Esophagus squamous epithelium (tissue), 5 donors: ENCODE data around the gene TAPT1. TPM values are rescaled to one million over a fixed set of nuclear protein-coding genes. Genes with fewer than 3 reads are reported as not detected.

ENCODE experiments used
- DNase-seq: peaks from one replicate; lab custom pipeline; 2025; lab: John Stamatoyannopoulos, UW
- H3K27ac ChIP-seq, 4 donors: fragments of 200-600 bp; sonication (generic); one replicate each; pipeline ENCODE4 v1.5.1; 2016 to 2019; ENCODE audit warnings: mild to moderate bottlenecking in 1 of 4
- H3K27me3 ChIP-seq, 4 donors: fragments of 200-600 bp; sonication (generic); 1 replicate in 3 of 4; 2 replicates in 1 of 4; pipeline versions ENCODE4 v1.5.1 to v1.6.0; 2017 to 2021; ENCODE audit warnings: antibody characterized with exemption in 1 of 4
- H3K36me3 ChIP-seq, 3 donors: fragments of 200-600 bp; sonication (generic); one replicate each; pipeline ENCODE4 v1.5.1; 2016 to 2019
- H3K4me1 ChIP-seq, 3 donors: fragments of 200-600 bp; sonication (generic); one replicate each; pipeline ENCODE4 v1.5.1; 2017 to 2019
- H3K4me3 ChIP-seq, 4 donors: fragments of 200-600 bp; sonication (generic); 1 replicate in 3 of 4; 2 replicates in 1 of 4; pipeline ENCODE4 v1.5.1; 2016 to 2019; ENCODE audit warnings: mild to moderate bottlenecking in 2 of 4, moderate library complexity in 1 of 4
- H3K9me3 ChIP-seq, 3 donors: fragments of 200-600 bp; sonication (generic); one replicate each; pipeline ENCODE4 v1.5.1; 2016 to 2019
- POLR2A ChIP-seq, 4 donors: fragments of 450-650 bp; IDR thresholded peaks; one replicate each; pipeline ENCODE4 v1.6.1; 2017; ENCODE audit warnings: antibody characterized with exemption in 4 of 4, mild to moderate bottlenecking in 4 of 4, moderate library complexity in 3 of 4
- WGBS, 2 donors: methylation state at CpG; one replicate each; pipeline ENCODE4 v1.1.5; 2018; 5-methylcytosine and 5-hydroxymethylcytosine counted together
- intact Hi-C: fragments of 100-400 bp; cut with DNase I; formaldehyde crosslinking; loops from one replicate; pipeline ENCODE4 v1.15.0; 2022
- total RNA-seq, 4 donors: library from RNA; depleted of rRNA; stranded (reverse); fragments of >200 nt; gene quantifications; one replicate each; pipeline ENCODE4 v1.1.0, GENCODE V29; 2016
- TF ChIP-seq, protein P1 (sequence below), 6 experiments: fragments of 450-650 bp in 4 of 6; fragments of 200-600 bp in 2 of 6; sonication (generic) in 2 of 6; IDR thresholded peaks; one replicate each; pipeline ENCODE4 v1.5.1; 2016 to 2019; ENCODE audit warnings: antibody characterized with exemption in 6 of 6, mild to moderate bottlenecking in 4 of 6, moderate library complexity in 4 of 6
- donor health status: DM: yes; HTN: yes; CAD: no.

TAPT1 gene
- total RNA-seq, 4 donors from 2014 or later: 9.4 to 23.8 (median 16.9) TPM

DNA sequence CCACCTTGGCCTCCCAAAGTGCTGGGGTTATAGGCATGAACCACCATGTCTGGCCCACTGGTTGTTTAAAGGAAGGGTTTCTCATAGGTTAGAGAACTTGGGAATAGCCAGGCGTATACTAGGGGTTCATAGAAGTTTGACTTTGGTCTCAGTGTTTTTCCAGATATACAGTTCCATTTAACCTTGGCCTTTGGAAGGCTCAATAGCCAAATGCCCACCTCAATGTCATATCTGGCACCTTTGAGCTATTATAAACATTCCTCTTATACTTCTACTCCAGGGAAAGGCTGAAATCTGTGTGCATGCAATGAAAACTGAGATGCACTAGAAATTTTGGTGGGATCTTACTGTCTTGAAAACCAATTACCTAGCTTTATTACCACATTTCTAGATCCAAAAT lies 95.0 kb downstream of the TAPT1 start:
- 89 to 100% methylated on average over 1 of the region's 1 CpG for WGBS, 2 donors
- no peaks in the 10 kb centered on the region for H3K9me3 ChIP-seq

DNA sequence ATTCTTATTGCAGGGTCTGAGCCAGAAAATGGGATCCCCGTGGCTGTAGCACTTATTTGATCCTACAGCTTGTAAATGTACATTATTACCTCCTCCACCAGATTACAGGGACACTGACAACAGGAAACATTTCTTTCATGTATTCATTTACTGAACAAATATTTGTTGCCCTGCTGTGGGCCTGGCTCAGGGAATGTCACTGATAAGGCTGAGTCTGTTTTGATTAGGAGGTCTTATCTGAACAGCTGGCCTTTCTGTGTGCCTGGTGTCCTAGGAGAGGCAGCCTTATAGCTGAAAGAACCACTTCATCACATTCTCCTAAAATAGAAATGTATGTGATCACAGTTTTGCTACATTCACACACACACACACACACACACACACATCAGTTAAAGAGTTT lies 96.9 kb downstream of the TAPT1 start:
- Histone ChIP-seq H3K4me3 (no peak overlapping the region), H3K9me3 (no peaks in the 10 kb centered on the region), H3K27me3 (no peaks in the 10 kb centered on the region), H3K36me3 (no peaks in the 10 kb centered on the region), H3K4me1 (no peaks in the 10 kb centered on the region), H3K27ac (no peak overlapping the region)
- no peak for DNase-seq
- TF ChIP-seq, protein P1, sequence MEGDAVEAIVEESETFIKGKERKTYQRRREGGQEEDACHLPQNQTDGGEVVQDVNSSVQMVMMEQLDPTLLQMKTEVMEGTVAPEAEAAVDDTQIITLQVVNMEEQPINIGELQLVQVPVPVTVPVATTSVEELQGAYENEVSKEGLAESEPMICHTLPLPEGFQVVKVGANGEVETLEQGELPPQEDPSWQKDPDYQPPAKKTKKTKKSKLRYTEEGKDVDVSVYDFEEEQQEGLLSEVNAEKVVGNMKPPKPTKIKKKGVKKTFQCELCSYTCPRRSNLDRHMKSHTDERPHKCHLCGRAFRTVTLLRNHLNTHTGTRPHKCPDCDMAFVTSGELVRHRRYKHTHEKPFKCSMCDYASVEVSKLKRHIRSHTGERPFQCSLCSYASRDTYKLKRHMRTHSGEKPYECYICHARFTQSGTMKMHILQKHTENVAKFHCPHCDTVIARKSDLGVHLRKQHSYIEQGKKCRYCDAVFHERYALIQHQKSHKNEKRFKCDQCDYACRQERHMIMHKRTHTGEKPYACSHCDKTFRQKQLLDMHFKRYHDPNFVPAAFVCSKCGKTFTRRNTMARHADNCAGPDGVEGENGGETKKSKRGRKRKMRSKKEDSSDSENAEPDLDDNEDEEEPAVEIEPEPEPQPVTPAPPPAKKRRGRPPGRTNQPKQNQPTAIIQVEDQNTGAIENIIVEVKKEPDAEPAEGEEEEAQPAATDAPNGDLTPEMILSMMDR (IDR thresholded peaks at IDR 0.05): no peak
- TF ChIP-seq POLR2A (IDR thresholded peaks at IDR 0.05): no peak
- intact Hi-C loops: no loop called here
- 40 to 45% methylated on average over 1 of the region's 1 CpG for WGBS, 2 donors

More for the DNA sequence above, 95.0 kb downstream of the TAPT1 start:
- TF ChIP-seq, protein P1 (IDR thresholded peaks at IDR 0.05): no peak
- no peak for TF ChIP-seq POLR2A (IDR thresholded peaks at IDR 0.05)
- Histone ChIP-seq H3K27me3 (peaks cover 0 to 7% (median 0%) of the 10 kb centered on the region in 4 donors), H3K36me3 (no peaks in the 10 kb centered on the region), H3K27ac (no peak overlapping the region), H3K4me3 (no peak overlapping the region), H3K4me1 (no peaks in the 10 kb centered on the region)
- no peak for DNase-seq
- intact Hi-C loops: no loop called here

DNA sequence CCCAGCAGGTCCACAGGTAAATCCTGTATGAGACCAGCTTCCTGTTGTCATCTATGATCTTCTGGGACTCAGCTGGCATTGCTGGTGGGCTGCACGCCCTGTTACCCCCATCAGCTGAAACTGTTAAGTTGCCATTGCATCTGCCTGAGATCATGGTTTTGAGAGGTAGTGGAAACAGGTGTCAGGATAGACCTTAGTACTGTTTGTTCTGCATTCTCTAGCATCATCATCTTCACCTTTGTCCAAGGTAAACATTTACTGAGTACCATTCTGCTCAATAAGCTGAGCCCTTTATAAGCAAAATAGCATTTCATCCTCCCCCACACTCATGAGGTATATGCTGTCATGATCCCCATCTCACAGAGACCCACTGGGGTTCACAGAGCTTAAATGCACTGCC lies 99.6 kb downstream of the TAPT1 start:
- 67 to 92% methylated on average over 1 of the region's 1 CpG for WGBS, 2 donors
- Histone ChIP-seq H3K4me3 (no peak overlapping the region), H3K27me3 (peaks cover 0 to 10% (median 0%) of the 10 kb centered on the region in 4 donors), H3K4me1 (no peaks in the 10 kb centered on the region), H3K27ac (no peak overlapping the region), H3K36me3 (no peaks in the 10 kb centered on the region), H3K9me3 (no peaks in the 10 kb centered on the region)
- intact Hi-C loops: no loop called here
- DNase-seq: no peak
- TF ChIP-seq POLR2A (IDR thresholded peaks at IDR 0.05): no peak
- TF ChIP-seq, protein P1 (IDR thresholded peaks at IDR 0.05): no peak

DNA sequence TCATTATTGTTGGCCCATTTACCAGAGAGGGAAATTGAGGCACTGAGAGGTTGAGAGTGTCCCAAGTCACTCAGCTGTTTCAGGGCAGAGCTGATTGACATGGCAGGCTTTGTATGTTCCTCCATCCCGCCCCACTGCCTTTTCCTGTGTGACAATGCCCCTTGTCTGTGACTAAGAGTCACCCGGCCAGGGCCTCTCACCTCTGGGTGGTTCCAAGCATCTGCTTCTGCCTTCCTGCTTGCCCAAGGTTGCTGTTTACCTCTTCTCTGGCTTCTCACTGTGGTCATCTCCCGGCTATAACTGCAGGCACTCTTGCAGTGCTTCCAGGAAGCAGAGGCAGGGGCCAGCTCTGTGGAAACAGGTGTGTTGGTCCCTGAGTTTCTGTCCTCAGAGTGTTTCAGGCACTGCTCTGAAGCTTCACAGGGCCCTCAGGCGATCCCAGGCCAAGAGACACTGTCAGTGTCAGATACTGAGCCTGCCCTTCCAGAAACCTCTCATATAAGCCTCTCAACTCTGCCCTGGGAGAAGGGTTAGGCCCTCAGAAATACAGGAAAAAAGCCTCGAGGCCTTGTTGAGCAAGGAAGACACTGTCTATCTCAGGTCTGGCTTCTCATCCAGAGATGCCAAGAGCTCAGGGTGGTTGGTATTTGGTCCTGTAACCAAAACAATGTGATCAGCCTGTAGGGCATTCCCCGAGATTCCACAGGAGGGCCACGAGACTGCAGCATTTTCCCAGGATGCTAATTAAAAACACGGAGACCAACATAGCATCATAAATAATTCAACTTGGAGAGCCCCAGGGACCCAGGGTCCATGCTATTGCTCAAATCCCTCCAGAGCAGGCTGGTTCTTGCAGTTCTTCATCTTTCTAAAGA lies 100.5 kb downstream of the TAPT1 start:
- Histone ChIP-seq H3K9me3 (no peaks in the 10 kb centered on the region), H3K4me3 (no peak overlapping the region), H3K36me3 (no peaks in the 10 kb centered on the region), H3K27me3 (peaks cover 0 to 16% (median 0%) of the 10 kb centered on the region in 4 donors), H3K4me1 (no peaks in the 10 kb centered on the region), H3K27ac (no peak overlapping the region)
- TF ChIP-seq, protein P1 (IDR thresholded peaks at IDR 0.05): no peak
- TF ChIP-seq POLR2A (IDR thresholded peaks at IDR 0.05): no peak
- 53 to 58% methylated on average over 6 to 7 of the region's 8 CpGs for WGBS, 2 donors
- intact Hi-C loops: no loop called here
- no peak for DNase-seq

DNA sequence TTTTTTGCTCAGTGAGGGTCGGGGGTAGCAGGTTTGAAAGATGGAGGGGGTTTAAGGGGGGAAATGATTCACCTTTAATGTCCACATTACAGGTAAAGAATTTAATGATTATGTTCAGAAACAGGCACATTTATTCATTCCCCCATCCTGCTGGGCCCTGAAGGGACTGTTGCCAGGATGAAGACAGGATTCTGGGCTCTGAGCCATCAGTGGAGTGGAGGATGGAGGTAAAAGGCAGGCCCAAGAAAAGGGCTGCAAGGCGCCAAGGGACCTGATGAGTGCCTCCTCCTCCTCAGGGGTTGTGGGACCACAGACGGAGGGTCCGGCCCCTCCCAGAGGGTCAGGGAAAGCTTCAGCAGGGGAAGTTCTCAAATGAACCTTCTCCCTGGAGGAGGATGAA lies 102.0 kb downstream of the TAPT1 start:
- TF ChIP-seq, protein P1 (IDR thresholded peaks at IDR 0.05): no peak
- no peak for TF ChIP-seq POLR2A (IDR thresholded peaks at IDR 0.05)
- intact Hi-C loops: no loop called here
- no peak overlapping the region for H3K27ac ChIP-seq
- no peaks in the 10 kb centered on the region for H3K36me3 ChIP-seq
- 56 to 80% methylated on average over 3 to 4 of the region's 4 CpGs for WGBS, 2 donors
- H3K4me3 ChIP-seq: no peak overlapping the region
- H3K4me1 ChIP-seq: no peaks in the 10 kb centered on the region
- H3K27me3 ChIP-seq: peaks cover 0 to 19% (median 0%) of the 10 kb centered on the region in 4 donors
- no peak for DNase-seq
- H3K9me3 ChIP-seq: no peaks in the 10 kb centered on the region
